Hematopoietic multipotent progenitor cell treated with erythropoietin and hydrocortisone succinate and interleukin-3 and kit ligand, for 15 days (in vitro differentiated cells): Measurements from ENCODE around the gene WIPF3.

Source experiments
- DNase-seq: peaks from one replicate; pipeline ENCODE4 v3.0.0-alpha.2; 2015; ENCODE audit warnings: low spot score

The WIPF3 gene

GRCh38 chr7:29809533-29810155, 3.3 kb downstream of the WIPF3 start:
- no peak for DNase-seq

GRCh38 chr7:29810297-29810696, 4.0 kb downstream of the WIPF3 start:
- no peak for DNase-seq

GRCh38 chr7:29810813-29811482, 4.6 kb downstream of the WIPF3 start:
- DNase-seq, result no peak

- DNase-seq, result no peak
Measured at GRCh38 chr7:29811586-29811985, 5.3 kb downstream of the WIPF3 start.

GRCh38 chr7:29812185-29812876, 6.0 kb downstream of the WIPF3 start:
- no peak for DNase-seq

GRCh38 chr7:29815181-29816105, 9.1 kb downstream of the WIPF3 start:
- DNase-seq, result no peak

- no peak for DNase-seq
Measured at GRCh38 chr7:29818308-29818707, 12.0 kb downstream of the WIPF3 start.

- DNase-seq, result no peak
Measured at GRCh38 chr7:29825775-29826529, 19.6 kb downstream of the WIPF3 start.

- DNase-seq, result no peak
Measured at GRCh38 chr7:29826530-29826822, 20.2 kb downstream of the WIPF3 start.

- no peak for DNase-seq
Measured at GRCh38 chr7:29826904-29827303, 20.6 kb downstream of the WIPF3 start.

GRCh38 chr7:29831705-29832104, 25.4 kb downstream of the WIPF3 start:
- DNase-seq, result no peak

GRCh38 chr7:29833929-29834328, 27.6 kb downstream of the WIPF3 start:
- no peak for DNase-seq

- DNase-seq, result no peak
Measured at GRCh38 chr7:29835718-29836117, 29.4 kb downstream of the WIPF3 start.

GRCh38 chr7:29839302-29839701, 33.0 kb downstream of the WIPF3 start:
- no peak for DNase-seq

- no peak for DNase-seq
Measured at GRCh38 chr7:29839921-29840320, 33.6 kb downstream of the WIPF3 start.

GRCh38 chr7:29840701-29841100, 34.4 kb downstream of the WIPF3 start:
- DNase-seq, result no peak

GRCh38 chr7:29841926-29842701, 35.8 kb downstream of the WIPF3 start:
- no peak for DNase-seq

- no peak for DNase-seq
Measured at GRCh38 chr7:29843093-29843492, 36.8 kb downstream of the WIPF3 start.

GRCh38 chr7:29843726-29844125, 37.4 kb downstream of the WIPF3 start:
- no peak for DNase-seq

- no peak for DNase-seq
Measured at GRCh38 chr7:29844559-29844958, 38.3 kb downstream of the WIPF3 start.

- no peak for DNase-seq
Measured at GRCh38 chr7:29847496-29847895, 41.2 kb downstream of the WIPF3 start.
